ENCODE measurements around the gene SHPK. TPM values are rescaled to one million over a fixed set of nuclear protein-coding genes. Genes with fewer than 3 reads are reported as not detected.

SHPK gene
- total RNA-seq, 1 donor from 2014 or later, result 14.0 TPM

DNA sequence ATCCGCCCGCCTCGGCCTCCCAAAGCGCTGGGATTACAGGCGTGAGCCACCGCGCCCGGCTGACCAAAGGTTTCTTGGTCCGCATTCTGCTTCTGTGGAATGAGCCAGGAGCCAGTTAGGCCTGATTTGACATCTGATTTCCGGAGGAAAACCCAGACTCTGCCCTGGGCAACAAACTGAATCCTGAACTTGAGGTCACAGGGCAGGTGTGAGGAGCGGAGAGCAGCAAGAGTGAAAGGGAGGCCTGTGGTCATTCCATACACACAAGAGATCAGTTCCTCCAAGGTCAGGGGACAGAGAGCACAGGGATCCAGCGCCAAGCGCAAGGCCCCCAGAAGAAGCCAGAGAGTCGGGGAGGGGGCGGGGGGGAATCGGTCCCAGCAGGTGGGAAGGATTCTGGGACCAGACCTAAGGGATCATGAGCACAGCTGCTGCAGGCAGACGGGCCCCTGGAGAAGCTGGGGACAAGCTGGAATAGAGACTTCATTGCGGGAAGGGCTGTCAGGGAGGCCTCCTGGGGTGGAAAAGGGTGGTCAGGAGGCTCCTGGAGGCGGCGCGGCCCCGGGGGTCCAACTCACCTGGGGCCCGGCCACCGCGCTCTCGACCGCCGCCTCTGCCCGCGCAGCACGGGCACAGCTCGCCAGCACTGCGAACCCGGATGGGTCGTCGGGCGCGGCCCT, 436 bp downstream of the SHPK start:
- Histone ChIP-seq H3K36me3 (peaks cover 0 to 9% of the 10 kb centered on the region in 2 donors), H3K4me3 (peak overlapping the region; percentile 78 to 99), H3K9me3 (no peaks in the 10 kb centered on the region), H3K27ac (peak overlapping the region; percentile 96), H3K27me3 (no peaks in the 10 kb centered on the region), H3K4me1 (peaks cover 44% of the 10 kb centered on the region)
- intact Hi-C loops (cut with DNase I), result no loop called here
- TF ChIP-seq CTCF (IDR thresholded peaks at IDR 0.05) (no peak), POLR2A (IDR thresholded peaks at IDR 0.05) (no peak), POLR2AphosphoS5 (IDR thresholded peaks at IDR 0.05; ENCODE audit: insufficient read depth in 1 of 2, low read depth in 1 of 2) (no peak)
- DNase-seq (ENCODE audit: extremely low spot score in 2 of 2), result no peak

- peaks cover 0 to 31% of the 10 kb centered on the region in 2 donors for H3K36me3 ChIP-seq
- intact Hi-C loops (cut with DNase I), result no loop called here
- H3K9me3 ChIP-seq, result no peaks in the 10 kb centered on the region
- no peak overlapping the region for H3K4me3 ChIP-seq
- DNase-seq (ENCODE audit: extremely low spot score in 2 of 2), result no peak
- peaks cover 41% of the 10 kb centered on the region for H3K4me1 ChIP-seq
- H3K27me3 ChIP-seq, result no peaks in the 10 kb centered on the region
- TF ChIP-seq POLR2A (IDR thresholded peaks at IDR 0.05) (no peak), CTCF (IDR thresholded peaks at IDR 0.05) (no peak), POLR2AphosphoS5 (IDR thresholded peaks at IDR 0.05; ENCODE audit: insufficient read depth in 1 of 2, low read depth in 1 of 2) (no peak)
- H3K27ac ChIP-seq, result no peak overlapping the region
These were observed 3.8 kb downstream of the SHPK start for GRCh38 chr17:3632287-3632686.

- Histone ChIP-seq H3K36me3 (peaks cover 0 to 33% of the 10 kb centered on the region in 2 donors), H3K9me3 (no peaks in the 10 kb centered on the region), H3K4me3 (no peak overlapping the region), H3K27me3 (no peaks in the 10 kb centered on the region), H3K4me1 (peaks cover 36% of the 10 kb centered on the region), H3K27ac (no peak overlapping the region)
- intact Hi-C loops (cut with DNase I), result no loop called here
- TF ChIP-seq POLR2AphosphoS5 (IDR thresholded peaks at IDR 0.05; ENCODE audit: insufficient read depth in 1 of 2, low read depth in 1 of 2) (no peak), POLR2A (IDR thresholded peaks at IDR 0.05) (no peak), CTCF (IDR thresholded peaks at IDR 0.05) (no peak)
- DNase-seq (ENCODE audit: extremely low spot score in 2 of 2), result no peak
These were observed 5.3 kb downstream of the SHPK start for GRCh38 chr17:3630781-3631180.

GRCh38 chr17:3627769-3628167, 8.3 kb downstream of the SHPK start:
- TF ChIP-seq POLR2AphosphoS5 (IDR thresholded peaks at IDR 0.05; ENCODE audit: insufficient read depth in 1 of 2, low read depth in 1 of 2) (no peak), CTCF (IDR thresholded peaks at IDR 0.05) (no peak), POLR2A (IDR thresholded peaks at IDR 0.05) (no peak)
- Histone ChIP-seq H3K36me3 (peaks cover 0 to 60% of the 10 kb centered on the region in 2 donors), H3K4me3 (no peak overlapping the region)

More at GRCh38 chr17:3627769-3628167, 8.3 kb downstream of the SHPK start:
- DNase-seq (ENCODE audit: extremely low spot score in 2 of 2), result no peak
- Histone ChIP-seq H3K27me3 (no peaks in the 10 kb centered on the region), H3K27ac (peak overlapping the region; percentile 54), H3K4me1 (peaks cover 15% of the 10 kb centered on the region), H3K9me3 (no peaks in the 10 kb centered on the region)
- intact Hi-C loops (cut with DNase I), result no loop called here
